Esophagus muscularis mucosa (tissue), 4 donors: ENCODE measurements around the gene HSPG2. TPM values are rescaled to one million over a fixed set of nuclear protein-coding genes. Genes with fewer than 3 reads are reported as not detected.
A peak's percentile ranks its signal among the peaks of the same experiment; 100 is the strongest.

ENCODE experiments used
- DNase-seq: peaks from one replicate; pipeline ENCODE4 v3.0.0-alpha.2; 2017; ENCODE audit errors: extremely low spot score
- H3K27ac ChIP-seq, 4 donors: fragments of 200-600 bp; sonication (generic); replicated peaks in 1 of 4; 1 replicate in 3 of 4; 2 replicates in 1 of 4; pipeline ENCODE4 v1.5.1; 2016 to 2019; ENCODE audit warnings: mild to moderate bottlenecking in 1 of 4
- H3K27me3 ChIP-seq, 4 donors: fragments of 200-600 bp; sonication (generic); one replicate each; pipeline versions ENCODE4 v1.5.1 to v1.6.0; 2016 to 2019
- H3K36me3 ChIP-seq, 4 donors: fragments of 200-600 bp; sonication (generic); one replicate each; pipeline ENCODE4 v1.5.1; 2016 to 2019
- H3K4me1 ChIP-seq, 4 donors: fragments of 200-600 bp; sonication (generic); one replicate each; pipeline ENCODE4 v1.5.1; 2016 to 2019
- H3K4me3 ChIP-seq, 4 donors: fragments of 200-600 bp; sonication (generic); 1 replicate in 2 of 4; 2 replicates in 2 of 4; pipeline ENCODE4 v1.5.1; 2016 to 2019; ENCODE audit warnings: mild to moderate bottlenecking in 4 of 4, moderate library complexity in 1 of 4
- H3K9me3 ChIP-seq, 4 donors: fragments of 200-600 bp; sonication (generic); 1 replicate in 3 of 4; 2 replicates in 1 of 4; pipeline ENCODE4 v1.5.1; 2016 to 2019
- EP300 ChIP-seq: sonication (generic); formaldehyde crosslinking; IDR thresholded peaks from one replicate; pipeline ENCODE4 v1.6.1; 2017; ENCODE audit warnings: antibody characterized with exemption
- POLR2A ChIP-seq: fragments of 450-650 bp; IDR thresholded peaks from one replicate; pipeline ENCODE4 v1.6.1; 2017; ENCODE audit warnings: antibody characterized with exemption, moderate library complexity, mild to moderate bottlenecking, low read depth
- POLR2AphosphoS5 ChIP-seq, 2 donors: sonication (generic); formaldehyde crosslinking; IDR thresholded peaks; one replicate each; pipeline ENCODE4 v1.6.1; 2017; ENCODE audit warnings: antibody characterized with exemption in 2 of 2
- WGBS: methylation state at CpG from one replicate; pipeline ENCODE4 v1.1.5; 2018; 5-methylcytosine and 5-hydroxymethylcytosine counted together
- intact Hi-C: fragments of 100-400 bp; cut with DNase I; formaldehyde crosslinking; loops from one replicate; pipeline ENCODE4 v1.15.1; 2023
- total RNA-seq, 4 donors: library from RNA; depleted of rRNA; stranded (reverse); fragments of >200 nt; gene quantifications; one replicate each; pipeline versions ENCODE4 v1.1.0 to v1.2.1, GENCODE V29; 2016
- TF ChIP-seq, protein P1 (sequence below), 3 experiments: fragments of 200-600 bp in 2 of 3; fragments of 450-650 bp in 1 of 3; sonication (generic) in 2 of 3; IDR thresholded peaks; one replicate each; pipeline ENCODE4 v1.5.1; 2017 to 2019; ENCODE audit warnings: antibody characterized with exemption in 3 of 3, mild to moderate bottlenecking in 2 of 3, moderate library complexity in 1 of 3

HSPG2 gene
- total RNA-seq, 4 donors from 2014 or later: 414 to 1,199 (median 595) TPM

DNA sequence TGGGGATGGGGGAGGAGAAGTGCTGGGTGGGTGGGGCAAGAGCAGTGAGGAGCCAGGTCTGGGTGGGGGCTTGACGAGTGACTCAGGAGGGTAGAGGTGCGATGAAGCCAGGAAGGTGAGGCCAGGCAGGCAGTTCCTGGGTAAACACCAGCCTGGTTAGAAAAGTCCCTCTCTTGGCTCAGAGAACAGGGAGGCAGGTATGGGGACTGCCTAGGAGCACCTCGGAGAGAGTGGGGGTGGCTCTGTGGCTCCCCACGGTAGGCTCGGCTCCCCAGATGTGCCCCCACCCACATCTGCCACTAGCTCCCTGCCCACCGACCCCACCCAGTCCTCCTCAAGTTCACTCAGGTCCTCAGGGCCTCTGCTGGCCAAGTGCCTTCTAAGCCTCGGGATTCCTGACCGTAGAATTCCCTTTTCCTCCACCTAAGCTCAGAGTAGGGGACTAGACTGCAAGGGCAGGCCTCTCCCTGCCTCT is 1.2 kb downstream of the HSPG2 start:
- no peak for DNase-seq

DNA sequence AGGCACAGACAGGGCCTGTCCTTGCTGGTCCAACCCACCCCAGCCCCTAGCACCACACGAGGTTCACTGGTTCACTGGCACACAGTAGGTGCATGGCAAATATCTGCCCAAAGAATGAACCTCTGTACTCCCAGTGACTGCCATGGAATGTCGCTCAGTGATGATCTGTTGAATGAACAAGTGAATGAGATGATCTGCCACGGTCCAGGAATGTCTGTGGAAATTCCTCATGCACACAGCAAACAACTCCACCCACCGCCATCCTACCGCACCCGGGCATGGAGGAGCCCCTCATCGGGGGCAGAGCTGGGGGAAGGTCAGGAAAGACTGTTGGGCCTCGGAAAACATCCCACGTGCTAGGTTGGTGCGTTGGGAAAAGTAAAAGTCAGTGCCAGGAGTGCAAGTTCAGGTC is 1.7 kb downstream of the HSPG2 start:
- H3K27ac ChIP-seq: peak overlapping the region; percentile 93 to 99 (median 98)
- TF ChIP-seq EP300 (no peak), POLR2A (no peak), POLR2AphosphoS5 (IDR thresholded peaks at IDR 0.05) (no peak)
- TF ChIP-seq, protein P1, sequence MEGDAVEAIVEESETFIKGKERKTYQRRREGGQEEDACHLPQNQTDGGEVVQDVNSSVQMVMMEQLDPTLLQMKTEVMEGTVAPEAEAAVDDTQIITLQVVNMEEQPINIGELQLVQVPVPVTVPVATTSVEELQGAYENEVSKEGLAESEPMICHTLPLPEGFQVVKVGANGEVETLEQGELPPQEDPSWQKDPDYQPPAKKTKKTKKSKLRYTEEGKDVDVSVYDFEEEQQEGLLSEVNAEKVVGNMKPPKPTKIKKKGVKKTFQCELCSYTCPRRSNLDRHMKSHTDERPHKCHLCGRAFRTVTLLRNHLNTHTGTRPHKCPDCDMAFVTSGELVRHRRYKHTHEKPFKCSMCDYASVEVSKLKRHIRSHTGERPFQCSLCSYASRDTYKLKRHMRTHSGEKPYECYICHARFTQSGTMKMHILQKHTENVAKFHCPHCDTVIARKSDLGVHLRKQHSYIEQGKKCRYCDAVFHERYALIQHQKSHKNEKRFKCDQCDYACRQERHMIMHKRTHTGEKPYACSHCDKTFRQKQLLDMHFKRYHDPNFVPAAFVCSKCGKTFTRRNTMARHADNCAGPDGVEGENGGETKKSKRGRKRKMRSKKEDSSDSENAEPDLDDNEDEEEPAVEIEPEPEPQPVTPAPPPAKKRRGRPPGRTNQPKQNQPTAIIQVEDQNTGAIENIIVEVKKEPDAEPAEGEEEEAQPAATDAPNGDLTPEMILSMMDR (IDR thresholded peaks at IDR 0.05): no peak
- intact Hi-C loops: loop anchor here (5.0 kb wide), 1 partner anchor 33 kb away; no protein-coding TSS in a partner anchor
- no peaks in the 10 kb centered on the region for H3K36me3 ChIP-seq
- H3K27me3 ChIP-seq: no peaks in the 10 kb centered on the region
- peaks cover 76 to 89% (median 87%) of the 10 kb centered on the region in 4 donors for H3K4me1 ChIP-seq
- 17% methylated on average over 10 of the region's 10 CpGs for WGBS
- no peak for DNase-seq
- peak overlapping the region; percentile 77 to 95 (median 88) for H3K4me3 ChIP-seq
- no peaks in the 10 kb centered on the region for H3K9me3 ChIP-seq

More for the DNA sequence above, 1.2 kb downstream of the HSPG2 start:
- Histone ChIP-seq H3K4me1 (peaks cover 76 to 89% (median 86%) of the 10 kb centered on the region in 4 donors), H3K27ac (peak overlapping the region; percentile 93 to 99 (median 98)), H3K36me3 (no peaks in the 10 kb centered on the region), H3K27me3 (no peaks in the 10 kb centered on the region), H3K9me3 (no peaks in the 10 kb centered on the region), H3K4me3 (peak overlapping the region; percentile 77 to 95 (median 88))
- intact Hi-C loops: loop anchor here (5.0 kb wide), 1 partner anchor 34 kb away; no protein-coding TSS in a partner anchor
- WGBS: 23% methylated on average over 5 of the region's 8 CpGs
- TF ChIP-seq, protein P1 (IDR thresholded peaks at IDR 0.05): no peak
- TF ChIP-seq EP300 (no peak), POLR2AphosphoS5 (IDR thresholded peaks at IDR 0.05) (peak in 1 of 2 donors; percentile 18), POLR2A (no peak)

DNA sequence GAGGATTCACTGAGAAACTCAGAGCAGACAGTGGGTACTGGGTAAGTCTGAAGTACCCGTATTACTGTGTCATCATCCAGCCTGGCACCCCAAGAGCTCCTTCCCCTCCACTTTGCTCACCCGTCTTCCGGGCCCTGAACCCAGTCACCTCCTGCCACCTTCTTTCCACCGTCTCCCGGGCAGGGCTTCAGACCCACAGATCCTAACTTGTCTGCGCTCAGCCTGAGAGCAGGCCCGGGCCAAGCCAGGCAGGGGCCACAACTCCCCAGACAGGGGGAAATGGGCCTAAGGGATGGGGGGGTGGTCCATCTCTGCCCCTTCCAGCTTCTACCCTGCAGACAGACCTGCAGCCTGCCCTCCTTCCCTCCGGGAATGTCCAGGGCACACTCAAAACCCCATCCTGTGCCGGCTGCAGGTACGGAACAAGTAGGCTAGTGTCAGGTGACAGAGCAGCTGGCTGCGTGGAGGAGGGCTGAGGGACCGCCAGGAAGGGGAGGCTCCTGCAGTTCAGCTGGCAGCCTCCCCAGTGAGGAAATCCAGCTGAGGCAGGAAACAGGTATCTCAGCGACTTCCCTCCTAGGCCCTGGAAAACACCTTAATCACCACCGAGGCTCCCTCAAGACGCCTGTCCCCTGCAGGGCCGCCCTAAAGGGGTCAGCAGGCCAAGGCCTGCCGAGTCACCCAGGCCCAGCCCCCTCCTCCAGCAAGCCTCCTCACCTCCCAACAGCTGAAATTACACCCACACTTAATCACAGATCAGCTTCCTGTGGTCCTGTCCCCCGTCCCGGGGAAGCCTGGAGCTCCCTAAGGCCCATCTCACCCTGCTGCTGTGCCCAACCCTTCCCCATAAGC is 3.5 kb downstream of the HSPG2 start:
- WGBS: 25% methylated on average over 16 of the region's 19 CpGs
- peak overlapping the region; percentile 93 to 99 (median 98) for H3K27ac ChIP-seq
- no peaks in the 10 kb centered on the region for H3K9me3 ChIP-seq
- H3K36me3 ChIP-seq: peaks cover 0 to 7% (median 3%) of the 10 kb centered on the region in 4 donors
- TF ChIP-seq POLR2AphosphoS5 (IDR thresholded peaks at IDR 0.05) (peak in 1 of 2 donors; percentile 93), POLR2A (no peak)
- peak overlapping the region; percentile 77 to 95 (median 88) for H3K4me3 ChIP-seq
- DNase-seq: no peak
- no peaks in the 10 kb centered on the region for H3K27me3 ChIP-seq
- intact Hi-C loops: no loop called here
- H3K4me1 ChIP-seq: peaks cover 75 to 89% (median 87%) of the 10 kb centered on the region in 4 donors

- DNase-seq: no peak
- H3K4me3 ChIP-seq: peak overlapping the region; percentile 9 to 89 (median 56)
- 31% methylated on average over 7 of the region's 7 CpGs for WGBS
- peak overlapping the region; percentile 93 to 99 (median 98) for H3K27ac ChIP-seq
- TF ChIP-seq POLR2AphosphoS5 (IDR thresholded peaks at IDR 0.05) (peak in 1 of 2 donors; percentile 91), EP300 (peak; percentile 50), POLR2A (no peak)
- TF ChIP-seq, protein P1 (IDR thresholded peaks at IDR 0.05): no peak
- H3K4me1 ChIP-seq: peaks cover 78 to 92% (median 90%) of the 10 kb centered on the region in 4 donors
- H3K36me3 ChIP-seq: peaks cover 0 to 7% (median 3%) of the 10 kb centered on the region in 4 donors
- no peaks in the 10 kb centered on the region for H3K27me3 ChIP-seq
- H3K9me3 ChIP-seq: no peaks in the 10 kb centered on the region
- intact Hi-C loops: no loop called here
Observed at GRCh38 chr1:21932127-21932526, 5.0 kb downstream of the HSPG2 start.
